Measurements from ENCODE around the gene GPATCH8. TPM values are rescaled to one million over a fixed set of nuclear protein-coding genes. Genes with fewer than 3 reads are reported as not detected.

GPATCH8 gene
- total and polyA plus RNA-seq, 10 of the 15 experiments (the other 5 are each of a cell fraction or from before 2014, with no cell fraction given), result 11.7 to 45.1 (median 21.3) TPM

- Histone ChIP-seq H3K79me2 (ENCODE audit: control insufficient read depth, insufficient read depth, low read length) (peaks cover 34% of the 10 kb centered on the region), H3K9ac (ENCODE audit: control insufficient read depth, insufficient read depth, low read length) (peak overlapping the region; percentile 46), H3K4me1 (ENCODE audit: control insufficient read depth, insufficient read depth, low read length) (peaks cover 44% of the 10 kb centered on the region), H3K4me3 (peak overlapping the region; percentile 37; the same call in 1 of the 2 replicates), H3K27me3 (replicated peaks in 1 of 2; ENCODE audit: control insufficient read depth in 2 of 2, insufficient read depth in 2 of 2, low read length in 1 of 2) (no peaks in the 10 kb centered on the region; a peak in 1 of 4 replicates), H3K36me3 (ENCODE audit: control insufficient read depth in 2 of 2, insufficient read depth in 2 of 2, low read length in 1 of 2) (peaks cover 18 to 20% of the 10 kb centered on the region in 2 experiments; a peak in 3 of 4 replicates), H2AFZ (ENCODE audit: control insufficient read depth, low read depth, low read length) (no peak overlapping the region), H4K20me1 (ENCODE audit: control insufficient read depth, insufficient read depth) (no peaks in the 10 kb centered on the region), H3K9me3 (replicated peaks; ENCODE audit: control insufficient read depth, insufficient read depth, low read length) (no peaks in the 10 kb centered on the region), H3K27ac (ENCODE audit: control insufficient read depth, insufficient read depth) (peak overlapping the region; percentile 92), H3K4me2 (ENCODE audit: control insufficient read depth, insufficient read depth) (peak overlapping the region; percentile 97)
- ATAC-seq (no peak), DNase-seq (ENCODE audit: low read depth, low spot score) (no peak), FAIRE-seq (peak; percentile 52)
- WGBS (ENCODE audit: insufficient coverage, insufficient replicate concordance, low lambda C conversion rate, missing lambda C conversion rate), result 57% methylated on average over 6 of the region's 6 CpGs
- intact Hi-C loops (cut with micrococcal nuclease; ENCODE audit: unreplicated experiment), result loop anchor here (2.0 to 5.0 kb wide), 2 partner anchors 130 to 147 kb away; partner anchors contain the start of gene UBTF
- RAD21 ChIA-PET (ENCODE audit: unreplicated experiment), result interaction anchor here (2.6 kb wide), 1 partner anchor 24 kb away, joined by 8 read pairs; the partner anchor contains the start of gene SLC25A39
- TF ChIP-seq KDM1A (IDR thresholded peaks at IDR 0.05; ENCODE audit: borderline replicate concordance) (no peak), POLR2A (IDR thresholded peaks at IDR 0.05; ENCODE audit: low read depth, low read length) (peak; percentile 20; the same call in 1 of the 2 replicates)
- CTCF ChIA-PET, result interaction anchor here (1.1 to 12.5 kb wide), 8 partner anchors 9 to 439 kb away, joined by 3 to 154 read pairs (median 10); no protein-coding TSS in a partner anchor
- POLR2A ChIA-PET, result interaction anchor here (0.5 to 1.2 kb wide), 3 partner anchors 8 to 208 kb away, joined by 3 read pairs; no protein-coding TSS in a partner anchor
- SMC1A ChIA-PET (ENCODE audit: uncharacterized antibody, unreplicated experiment), result interaction anchor here (1.7 to 2.5 kb wide), 5 partner anchors 19 to 174 kb away, joined by 4 to 10 read pairs (median 6); no protein-coding TSS in a partner anchor
- BruUV-seq (replicated peaks), result no TSS peak
- in situ Hi-C loops (cut with MboI), result no loop called here
These were observed 154.2 kb downstream of the GPATCH8 start for GRCh38 chr17:44348988-44349364.

DNA sequence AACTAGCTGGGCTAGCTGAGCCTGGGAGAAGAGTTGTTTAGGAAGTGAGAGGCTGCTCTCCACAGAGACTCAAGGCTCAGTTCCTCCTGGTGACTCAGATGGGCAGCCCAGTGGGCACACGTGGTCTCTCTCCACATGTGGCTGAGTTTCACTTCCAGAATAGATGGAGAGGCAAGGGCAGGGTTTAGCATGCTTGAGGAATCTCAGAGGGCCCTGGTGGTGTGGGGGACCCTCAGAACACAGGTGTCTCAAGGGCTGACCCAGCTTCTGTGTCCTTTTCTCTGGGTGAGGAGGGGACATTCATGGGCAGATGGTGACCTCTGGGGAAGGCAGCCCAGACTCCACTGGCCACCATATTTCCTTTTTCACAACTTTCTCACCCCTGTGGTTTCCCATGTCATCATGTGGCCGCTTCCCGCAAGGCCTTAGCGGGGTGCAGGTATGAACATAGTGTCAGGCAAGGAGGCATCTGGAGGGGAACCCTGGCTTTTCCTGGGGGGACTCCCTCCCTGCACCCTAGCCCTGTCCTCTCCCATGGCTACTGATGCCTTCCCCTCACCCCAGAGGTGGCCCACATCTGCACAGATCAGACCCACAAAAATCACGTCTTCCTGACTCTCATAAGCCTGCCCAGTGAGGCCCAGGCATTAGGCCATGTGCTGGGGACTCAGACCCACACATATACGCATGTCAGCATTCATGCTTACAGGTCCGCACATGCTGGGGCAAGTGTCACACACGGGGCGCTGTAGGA lies 154.8 kb downstream of the GPATCH8 start:
- intact Hi-C loops (cut with micrococcal nuclease; ENCODE audit: unreplicated experiment) (loop anchor here (2.0 to 5.0 kb wide), 2 partner anchors 130 to 146 kb away; partner anchors contain the start of gene UBTF), in situ Hi-C loops (cut with MboI) (no loop called here)
- Histone ChIP-seq H3K9me3 (replicated peaks; ENCODE audit: control insufficient read depth, insufficient read depth, low read length) (no peaks in the 10 kb centered on the region), H3K27me3 (replicated peaks in 1 of 2; ENCODE audit: control insufficient read depth in 2 of 2, insufficient read depth in 2 of 2, low read length in 1 of 2) (no peaks in the 10 kb centered on the region), H3K9ac (ENCODE audit: control insufficient read depth, insufficient read depth, low read length) (peak overlapping the region; percentile 46), H3K4me1 (ENCODE audit: control insufficient read depth, insufficient read depth, low read length) (peaks cover 44% of the 10 kb centered on the region), H3K4me2 (ENCODE audit: control insufficient read depth, insufficient read depth) (peak overlapping the region; percentile 97), H3K79me2 (ENCODE audit: control insufficient read depth, insufficient read depth, low read length) (peaks cover 34% of the 10 kb centered on the region), H4K20me1 (ENCODE audit: control insufficient read depth, insufficient read depth) (no peaks in the 10 kb centered on the region), H3K36me3 (ENCODE audit: control insufficient read depth in 2 of 2, insufficient read depth in 2 of 2, low read length in 1 of 2) (peaks cover 18 to 20% of the 10 kb centered on the region in 2 experiments; a peak in 3 of 4 replicates), H2AFZ (ENCODE audit: control insufficient read depth, low read depth, low read length) (no peak overlapping the region), H3K27ac (ENCODE audit: control insufficient read depth, insufficient read depth) (peak overlapping the region; percentile 92), H3K4me3 (peak overlapping the region; percentile 37; the same call in 1 of the 2 replicates)
- WGBS (ENCODE audit: insufficient coverage, insufficient replicate concordance, low lambda C conversion rate, missing lambda C conversion rate), result 12% methylated on average over 9 of the region's 9 CpGs
- DNase-seq (ENCODE audit: low read depth, low spot score), result peak; percentile 91
- POLR2A ChIA-PET, result interaction anchor here (0.8 to 1.6 kb wide), 5 partner anchors 22 to 225 kb away, joined by 3 to 6 read pairs (median 3); partner anchors contain the start of gene HDAC5
- peak; percentile 77 for ATAC-seq
- RAD21 ChIA-PET (ENCODE audit: unreplicated experiment), result interaction anchor here (1.1 to 2.6 kb wide), 7 partner anchors 10 to 138 kb away, joined by 3 to 12 read pairs (median 8); partner anchors contain the start of genes FAM171A2 and SLC25A39
- peak; percentile 97 for FAIRE-seq
- BruUV-seq (replicated peaks), result no TSS peak
- CTCF ChIA-PET, result interaction anchor here (0.7 to 12.5 kb wide), 9 partner anchors 10 to 180 kb away, joined by 3 to 154 read pairs (median 6); partner anchors contain the start of gene SLC25A39
- SMC1A ChIA-PET (ENCODE audit: uncharacterized antibody, unreplicated experiment), result interaction anchor here (0.6 to 2.5 kb wide), 15 partner anchors 14 to 1009 kb away, joined by 3 to 12 read pairs (median 5); partner anchors contain the start of gene FAM171A2
- TF ChIP-seq, protein P1, sequence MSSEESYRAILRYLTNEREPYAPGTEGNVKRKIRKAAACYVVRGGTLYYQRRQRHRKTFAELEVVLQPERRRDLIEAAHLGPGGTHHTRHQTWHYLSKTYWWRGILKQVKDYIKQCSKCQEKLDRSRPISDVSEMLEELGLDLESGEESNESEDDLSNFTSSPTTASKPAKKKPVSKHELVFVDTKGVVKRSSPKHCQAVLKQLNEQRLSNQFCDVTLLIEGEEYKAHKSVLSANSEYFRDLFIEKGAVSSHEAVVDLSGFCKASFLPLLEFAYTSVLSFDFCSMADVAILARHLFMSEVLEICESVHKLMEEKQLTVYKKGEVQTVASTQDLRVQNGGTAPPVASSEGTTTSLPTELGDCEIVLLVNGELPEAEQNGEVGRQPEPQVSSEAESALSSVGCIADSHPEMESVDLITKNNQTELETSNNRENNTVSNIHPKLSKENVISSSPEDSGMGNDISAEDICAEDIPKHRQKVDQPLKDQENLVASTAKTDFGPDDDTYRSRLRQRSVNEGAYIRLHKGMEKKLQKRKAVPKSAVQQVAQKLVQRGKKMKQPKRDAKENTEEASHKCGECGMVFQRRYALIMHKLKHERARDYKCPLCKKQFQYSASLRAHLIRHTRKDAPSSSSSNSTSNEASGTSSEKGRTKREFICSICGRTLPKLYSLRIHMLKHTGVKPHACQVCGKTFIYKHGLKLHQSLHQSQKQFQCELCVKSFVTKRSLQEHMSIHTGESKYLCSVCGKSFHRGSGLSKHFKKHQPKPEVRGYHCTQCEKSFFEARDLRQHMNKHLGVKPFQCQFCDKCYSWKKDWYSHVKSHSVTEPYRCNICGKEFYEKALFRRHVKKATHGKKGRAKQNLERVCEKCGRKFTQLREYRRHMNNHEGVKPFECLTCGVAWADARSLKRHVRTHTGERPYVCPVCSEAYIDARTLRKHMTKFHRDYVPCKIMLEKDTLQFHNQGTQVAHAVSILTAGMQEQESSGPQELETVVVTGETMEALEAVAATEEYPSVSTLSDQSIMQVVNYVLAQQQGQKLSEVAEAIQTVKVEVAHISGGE (CRISPR knock-in tag; IDR thresholded peaks at IDR 0.05), result no peak
- TF ChIP-seq, protein P2, sequence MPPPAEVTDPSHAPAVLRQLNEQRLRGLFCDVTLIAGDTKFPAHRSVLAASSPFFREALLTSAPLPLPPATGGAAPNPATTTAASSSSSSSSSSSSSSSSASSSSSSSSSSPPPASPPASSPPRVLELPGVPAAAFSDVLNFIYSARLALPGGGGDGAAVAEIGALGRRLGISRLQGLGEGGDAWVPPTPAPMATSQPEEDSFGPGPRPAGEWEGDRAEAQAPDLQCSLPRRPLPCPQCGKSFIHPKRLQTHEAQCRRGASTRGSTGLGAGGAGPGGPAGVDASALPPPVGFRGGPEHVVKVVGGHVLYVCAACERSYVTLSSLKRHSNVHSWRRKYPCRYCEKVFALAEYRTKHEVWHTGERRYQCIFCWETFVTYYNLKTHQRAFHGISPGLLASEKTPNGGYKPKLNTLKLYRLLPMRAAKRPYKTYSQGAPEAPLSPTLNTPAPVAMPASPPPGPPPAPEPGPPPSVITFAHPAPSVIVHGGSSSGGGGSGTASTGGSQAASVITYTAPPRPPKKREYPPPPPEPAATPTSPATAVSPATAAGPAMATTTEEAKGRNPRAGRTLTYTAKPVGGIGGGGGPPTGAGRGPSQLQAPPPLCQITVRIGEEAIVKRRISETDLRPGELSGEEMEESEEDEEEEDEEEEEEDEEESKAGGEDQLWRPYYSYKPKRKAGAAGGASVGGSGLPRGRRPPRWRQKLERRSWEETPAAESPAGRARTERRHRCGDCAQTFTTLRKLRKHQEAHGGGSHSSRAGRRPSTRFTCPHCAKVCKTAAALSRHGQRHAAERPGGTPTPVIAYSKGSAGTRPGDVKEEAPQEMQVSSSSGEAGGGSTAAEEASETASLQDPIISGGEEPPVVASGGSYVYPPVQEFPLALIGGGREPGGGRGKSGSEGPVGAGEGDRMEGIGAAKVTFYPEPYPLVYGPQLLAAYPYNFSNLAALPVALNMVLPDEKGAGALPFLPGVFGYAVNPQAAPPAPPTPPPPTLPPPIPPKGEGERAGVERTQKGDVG (CRISPR knock-in tag; IDR thresholded peaks at IDR 0.05), result no peak
- TF ChIP-seq PML (IDR thresholded peaks at IDR 0.05; ENCODE audit: low read length) (0 out of 2 replicates have a peak, but pooled peaks have one; percentile 70), KDM1A (IDR thresholded peaks at IDR 0.05; ENCODE audit: borderline replicate concordance) (no peak), ZNF274 (IDR thresholded peaks at IDR 0.05; ENCODE audit: insufficient read depth, insufficient read length) (no peak)

Measured in GM12878 (cell line).